GM19099 (cell line): ENCODE results near the gene CAMK2B.

ENCODE experiments used
- POLR2A ChIP-seq: IDR thresholded peaks from 3 replicates; pipeline ENCODE4 v1.6.1; 2011; ENCODE audit warnings: low read depth; ENCODE audit not compliant: insufficient read length; ENCODE audit errors: extremely low read depth

Gene CAMK2B

DNA sequence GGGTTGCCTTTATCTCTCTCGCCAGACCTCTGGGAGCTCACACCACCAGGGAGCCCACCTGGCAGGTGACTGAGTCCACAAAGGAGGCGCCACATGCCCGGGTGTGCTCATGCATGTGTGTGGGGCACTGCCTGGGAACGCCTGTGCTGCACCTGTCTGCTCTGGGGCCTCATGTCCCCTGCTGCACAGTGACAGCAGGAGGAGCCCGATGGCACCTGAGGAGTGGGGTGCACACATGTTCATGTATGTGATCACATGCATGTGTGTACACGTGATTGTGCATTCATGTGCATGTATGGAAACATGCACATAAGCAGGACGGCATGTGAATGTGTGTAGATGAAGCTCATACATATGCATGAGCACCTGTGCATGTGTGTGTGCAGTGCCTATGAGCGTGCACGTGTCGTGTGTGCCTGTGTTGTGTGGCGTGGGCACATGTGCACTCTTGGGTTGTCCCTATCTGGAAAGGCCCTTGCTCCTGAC, 102.6 kb downstream of the CAMK2B start:
- TF ChIP-seq POLR2A = no peak

DNA sequence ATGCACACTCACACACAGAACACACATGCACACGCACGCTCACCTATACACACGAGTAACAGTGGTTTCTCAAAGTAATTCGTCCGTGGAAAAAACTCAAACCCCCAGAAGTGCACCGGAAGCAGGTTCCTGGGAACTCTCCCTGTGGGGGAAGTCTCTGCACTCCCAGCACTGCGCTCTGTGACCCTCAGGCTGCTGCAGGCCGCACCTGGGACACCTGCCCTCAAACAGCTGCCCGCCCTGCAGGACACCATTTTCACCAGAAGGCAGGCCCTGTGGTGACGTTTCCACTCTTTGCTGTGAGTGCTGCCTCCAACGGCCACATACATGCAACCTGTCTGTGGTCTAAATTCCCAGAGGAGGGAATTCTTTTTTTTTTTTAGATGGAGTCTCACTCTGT, 103.3 kb downstream of the CAMK2B start:
- no peak for TF ChIP-seq POLR2A

DNA sequence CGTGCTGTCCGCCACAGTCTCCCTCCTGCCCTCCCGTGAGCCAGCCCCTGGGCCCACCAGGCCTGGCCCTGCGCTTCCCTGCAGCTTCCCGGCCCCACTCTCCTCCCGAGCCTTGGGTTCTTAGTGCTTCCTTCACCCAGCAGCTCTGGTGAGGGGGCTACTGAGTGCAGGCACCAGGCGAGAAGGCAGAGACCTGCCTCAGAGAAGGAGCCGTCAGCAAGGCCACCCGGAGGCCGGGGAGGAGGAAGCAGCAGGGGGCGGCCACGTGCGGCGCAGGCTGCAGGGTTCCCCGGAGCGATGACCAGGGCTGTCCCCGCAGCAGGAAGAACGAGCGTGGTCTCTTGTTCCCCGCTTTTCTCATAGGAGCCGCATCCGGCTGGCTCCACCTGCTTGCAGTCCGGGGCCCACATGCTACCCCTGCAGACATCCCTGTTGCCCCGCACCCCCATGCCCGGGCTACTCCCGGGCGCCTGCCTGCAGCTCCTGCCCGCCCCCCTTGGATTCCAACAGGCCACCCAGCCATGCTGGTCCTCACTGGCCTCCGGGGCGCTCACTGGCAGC, 104.1 kb downstream of the CAMK2B start:
- TF ChIP-seq POLR2A = no peak

DNA sequence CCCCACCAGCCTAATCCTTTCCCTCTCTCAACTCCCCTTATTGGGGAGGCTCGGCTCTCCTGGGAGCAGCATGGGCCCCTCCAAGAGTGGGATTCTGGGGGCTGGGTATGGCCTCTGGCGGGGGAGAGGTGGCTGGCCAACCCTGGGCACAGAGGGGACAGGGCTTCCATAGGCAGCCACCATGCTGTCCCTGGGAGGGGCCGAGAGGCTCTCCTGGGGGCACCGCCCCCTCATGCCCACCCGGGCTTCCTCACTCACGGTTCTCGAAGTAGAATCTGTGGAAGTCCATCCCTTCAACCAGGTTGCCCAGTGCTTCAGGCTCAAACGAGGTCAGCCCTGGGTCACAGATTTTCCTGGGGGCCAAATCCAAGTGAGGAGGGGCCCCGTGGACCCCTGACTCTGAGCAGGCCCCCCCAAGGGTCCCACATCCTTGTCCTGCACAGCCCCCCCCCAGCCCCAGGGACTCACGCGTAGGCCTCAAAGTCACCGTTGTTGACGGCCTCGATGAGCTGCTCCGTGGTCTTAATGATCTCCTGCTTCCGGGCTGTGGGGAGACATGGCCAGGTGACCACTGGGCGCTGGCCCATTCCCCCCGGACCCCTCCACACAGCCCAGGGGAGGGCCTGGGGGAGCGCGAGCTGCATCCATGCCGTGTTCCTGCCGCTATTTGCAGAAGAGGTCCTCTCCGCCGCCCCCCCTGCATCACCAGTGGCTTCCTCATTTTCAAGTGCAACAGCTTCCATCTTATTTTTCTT, 104.9 kb downstream of the CAMK2B start:
- no peak for TF ChIP-seq POLR2A

DNA sequence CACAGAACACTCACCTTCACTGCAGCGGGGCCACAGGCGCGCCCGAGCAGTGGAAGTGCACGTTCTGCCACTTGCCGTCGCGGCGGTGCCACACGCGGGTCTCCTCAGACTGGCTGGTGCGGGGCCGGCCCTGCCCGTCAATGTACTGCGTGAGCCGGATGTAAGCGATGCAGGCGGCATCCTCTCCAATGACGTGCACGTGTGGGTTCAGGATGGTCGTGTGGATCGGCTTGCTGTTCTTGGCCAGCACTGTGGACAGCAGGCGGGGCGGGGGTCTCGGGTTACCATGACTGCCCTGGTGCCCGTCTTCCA, 105.4 kb downstream of the CAMK2B start:
- TF ChIP-seq POLR2A = no peak

DNA sequence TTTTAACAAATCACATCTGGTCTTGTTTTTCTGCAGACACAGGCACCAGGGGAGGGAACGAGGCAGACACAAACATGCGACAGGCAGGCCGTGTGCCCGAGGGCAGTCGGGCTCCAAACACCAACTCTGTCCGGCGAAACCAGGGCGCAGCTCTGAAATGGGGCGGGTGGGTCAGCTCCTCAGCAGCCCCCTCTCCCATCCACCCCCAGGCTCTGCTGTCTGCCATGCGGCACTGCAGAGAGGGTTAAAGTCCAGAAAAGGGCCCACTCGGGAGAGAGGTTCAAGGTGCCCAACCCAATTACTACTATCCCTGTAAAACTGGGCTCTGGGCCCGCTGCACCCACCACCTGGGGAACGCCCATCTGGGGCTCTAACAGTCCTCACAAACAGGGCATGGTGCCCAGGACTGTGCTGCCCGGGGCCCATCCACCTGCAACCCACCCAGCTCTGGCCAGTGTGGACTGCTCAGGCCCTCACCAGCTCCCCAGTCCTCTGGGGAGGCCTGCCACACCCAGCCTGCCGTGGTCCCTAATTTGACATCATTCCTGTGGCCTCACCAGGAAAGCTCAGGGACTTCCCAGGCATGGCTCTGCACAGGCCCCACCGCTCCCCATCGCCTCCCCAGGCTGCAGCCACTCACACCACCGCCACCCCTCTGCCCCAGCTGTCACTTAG, 105.9 kb downstream of the CAMK2B start:
- TF ChIP-seq POLR2A = no peak

DNA sequence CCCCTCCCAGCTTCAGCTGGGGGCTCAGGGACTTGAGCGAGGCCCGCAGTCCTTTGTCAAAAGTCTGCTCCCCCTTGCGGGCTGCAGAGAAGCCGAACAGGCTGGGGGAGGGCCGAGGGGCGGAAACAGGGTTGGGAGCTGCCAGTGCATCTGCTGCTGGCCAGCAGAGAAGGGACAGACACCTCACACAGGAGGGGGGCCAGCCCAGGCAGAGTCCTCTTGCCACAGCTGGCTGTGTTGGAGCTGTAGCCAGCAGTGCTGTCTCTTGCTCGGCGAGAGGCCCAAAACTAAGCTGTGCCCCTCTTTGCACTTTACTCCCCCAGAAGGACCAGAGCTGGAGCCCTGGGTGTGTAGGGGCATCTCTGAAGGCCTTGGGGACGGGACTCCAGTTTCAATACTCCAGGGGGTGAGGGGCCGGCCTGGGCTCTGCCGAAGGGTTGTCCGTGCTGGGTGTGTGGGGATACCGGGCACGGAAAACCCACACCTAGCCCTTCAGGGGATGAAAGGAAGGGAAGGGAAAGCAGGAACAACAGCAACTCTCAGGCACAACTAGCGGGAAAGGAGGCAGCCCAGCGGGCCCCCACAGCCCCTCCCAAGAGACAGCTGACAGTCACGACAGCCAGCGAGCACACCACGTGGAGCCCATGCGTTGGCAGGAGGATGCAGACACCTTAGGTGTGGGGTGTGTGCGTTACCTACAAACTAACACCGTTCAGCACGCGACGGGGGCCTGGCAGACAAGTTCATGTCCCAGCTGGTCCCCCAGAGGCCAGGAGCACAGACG, 106.8 kb downstream of the CAMK2B start:
- TF ChIP-seq POLR2A = no peak

DNA sequence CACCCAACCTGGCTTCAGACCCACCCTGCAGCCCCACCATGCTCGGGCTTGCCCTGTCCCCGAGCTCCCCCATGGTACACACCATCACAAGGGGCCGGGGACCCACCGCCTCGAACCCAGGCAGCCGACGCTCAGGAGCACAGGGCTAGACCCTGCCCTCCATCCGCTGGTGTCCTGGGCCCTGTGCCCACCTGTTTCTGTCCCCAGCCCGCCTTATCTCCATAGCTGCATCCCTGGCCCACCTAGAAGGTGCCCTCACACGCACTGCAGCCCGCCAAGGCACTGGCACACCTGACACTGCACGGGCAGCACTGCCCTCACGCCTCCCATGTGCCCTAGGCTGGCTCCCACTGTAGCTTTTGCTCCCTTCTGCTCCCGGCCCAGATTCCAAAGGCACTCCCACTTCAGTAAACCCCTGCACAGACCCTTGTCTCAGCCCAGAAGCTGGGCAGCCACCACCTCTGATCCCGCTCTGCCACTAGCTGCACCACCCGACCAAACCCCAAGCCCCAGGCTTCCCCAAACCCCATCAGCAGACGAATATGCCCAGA, 107.5 kb downstream of the CAMK2B start:
- no peak for TF ChIP-seq POLR2A

DNA sequence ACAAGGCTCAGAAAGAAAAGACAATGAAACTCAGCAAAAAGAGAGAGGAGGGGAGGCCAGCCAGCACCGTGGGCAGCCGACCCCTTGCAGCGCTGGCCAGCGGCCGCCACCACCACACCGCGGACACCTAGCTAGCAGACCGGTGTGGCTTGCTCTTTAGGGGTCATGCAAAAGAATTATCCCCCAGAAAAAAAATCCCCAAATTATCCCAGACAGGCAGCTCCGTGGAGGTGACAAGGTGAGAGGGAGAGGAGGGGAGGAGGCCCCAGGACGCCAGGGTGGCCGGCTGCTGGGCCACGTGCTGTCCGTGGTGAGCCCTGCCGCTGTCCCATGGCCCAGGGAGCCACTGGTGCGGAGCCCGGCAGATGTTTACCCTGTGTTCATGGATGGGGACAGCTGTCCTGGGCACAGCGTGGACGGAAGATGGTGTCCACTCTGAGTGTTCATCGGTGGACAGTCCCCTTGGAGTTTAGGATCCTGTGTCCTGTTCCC, 108.1 kb downstream of the CAMK2B start:
- TF ChIP-seq POLR2A = no peak

DNA sequence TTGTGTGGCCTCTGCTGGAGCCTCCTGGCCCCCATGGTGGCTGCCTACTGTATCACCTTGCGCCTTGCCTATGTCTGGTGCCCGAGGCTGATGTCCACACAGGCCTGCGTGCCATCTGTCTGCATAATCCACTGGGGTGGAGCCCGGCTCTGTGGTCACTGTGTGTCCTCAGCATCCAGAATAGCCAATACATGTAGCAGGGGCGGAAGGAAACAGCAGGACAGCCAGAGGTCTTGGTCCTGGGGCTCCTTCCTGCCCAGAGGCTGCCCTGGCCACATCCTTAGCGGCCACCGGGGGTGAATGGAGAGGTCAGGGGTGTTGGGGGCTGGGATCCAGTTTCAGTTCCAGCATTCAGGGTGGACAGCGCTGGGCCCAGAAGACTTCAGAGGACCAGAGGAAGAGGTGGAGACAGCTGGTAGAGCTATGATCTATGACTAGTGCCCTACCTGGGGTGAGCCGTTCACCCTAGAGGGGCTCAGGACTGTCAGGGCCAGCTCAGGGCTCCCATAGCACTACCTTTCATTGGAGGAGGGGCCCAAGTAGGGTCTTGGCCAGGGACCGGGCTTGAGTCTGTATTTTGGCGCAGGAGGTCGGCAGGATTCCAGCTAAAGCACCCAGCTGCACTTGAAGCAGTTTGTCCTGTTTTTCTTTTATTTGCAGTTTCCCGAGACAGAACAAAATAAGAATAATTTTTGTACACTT, 108.7 kb downstream of the CAMK2B start:
- TF ChIP-seq POLR2A = no peak

DNA sequence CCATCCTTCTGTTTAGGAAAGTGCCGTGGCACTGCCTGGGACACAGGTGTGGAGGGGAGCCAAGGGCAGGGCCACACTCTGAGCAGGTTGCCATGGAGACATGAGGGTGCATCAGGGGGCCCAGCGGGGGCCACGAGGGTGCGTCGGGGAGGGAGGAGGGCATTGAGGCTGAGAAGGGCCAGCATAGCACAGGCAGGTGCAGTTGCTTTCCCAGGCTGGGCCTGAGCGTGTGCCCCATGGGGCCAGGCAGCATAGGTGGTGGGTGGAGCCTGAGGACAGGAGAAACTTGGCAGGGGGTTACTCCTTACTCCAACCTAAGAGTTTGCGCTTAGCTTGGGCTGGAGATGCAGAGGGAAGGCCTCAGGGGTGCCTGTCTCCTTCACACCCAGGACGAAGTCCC, 109.4 kb downstream of the CAMK2B start:
- TF ChIP-seq POLR2A = no peak

DNA sequence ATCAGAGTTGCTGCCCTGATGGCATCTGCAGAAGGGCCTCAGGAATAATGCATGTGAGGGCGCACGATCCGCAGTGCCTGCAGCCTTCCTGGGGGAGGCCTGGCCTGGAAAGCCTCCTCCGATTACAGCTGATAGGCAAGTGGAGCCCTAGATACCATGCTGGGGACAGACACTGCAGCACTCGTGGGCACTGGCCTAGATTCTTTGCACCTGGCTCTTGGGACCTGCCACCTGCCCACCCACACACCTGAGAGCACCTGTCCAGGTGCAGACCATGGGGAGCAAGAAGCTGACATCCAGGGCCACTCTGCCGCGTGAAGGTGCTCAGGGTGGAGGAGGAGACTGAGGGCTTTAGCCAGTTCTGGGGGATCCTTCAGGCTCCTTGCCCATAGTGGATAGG, 109.9 kb downstream of the CAMK2B start:
- no peak for TF ChIP-seq POLR2A

DNA sequence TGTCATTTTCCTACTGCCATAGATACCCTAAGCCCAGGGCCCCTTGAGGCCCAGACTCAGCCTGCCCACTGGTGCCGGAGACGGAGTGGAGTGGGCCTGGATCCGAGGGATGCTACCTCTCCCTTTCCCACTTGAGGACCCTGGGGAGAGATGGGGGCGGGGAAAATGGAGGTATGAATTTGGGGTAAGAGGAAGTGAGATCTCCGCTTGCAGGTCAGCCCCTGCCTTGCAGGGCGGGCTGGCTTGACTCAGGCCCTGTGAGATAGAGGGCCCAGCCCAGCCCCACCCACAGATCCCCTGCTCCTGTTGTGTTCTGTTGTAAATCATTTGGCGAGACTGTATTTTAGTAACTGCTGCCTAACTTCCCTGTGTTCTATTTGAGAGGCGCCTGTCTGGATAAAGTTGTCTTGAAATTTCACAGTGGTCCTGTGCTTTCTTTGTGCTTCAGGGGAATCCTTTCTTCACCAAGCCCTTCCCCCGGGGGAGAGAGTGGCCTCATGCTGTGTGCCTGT, 111.5 kb downstream of the CAMK2B start:
- TF ChIP-seq POLR2A = no peak

DNA sequence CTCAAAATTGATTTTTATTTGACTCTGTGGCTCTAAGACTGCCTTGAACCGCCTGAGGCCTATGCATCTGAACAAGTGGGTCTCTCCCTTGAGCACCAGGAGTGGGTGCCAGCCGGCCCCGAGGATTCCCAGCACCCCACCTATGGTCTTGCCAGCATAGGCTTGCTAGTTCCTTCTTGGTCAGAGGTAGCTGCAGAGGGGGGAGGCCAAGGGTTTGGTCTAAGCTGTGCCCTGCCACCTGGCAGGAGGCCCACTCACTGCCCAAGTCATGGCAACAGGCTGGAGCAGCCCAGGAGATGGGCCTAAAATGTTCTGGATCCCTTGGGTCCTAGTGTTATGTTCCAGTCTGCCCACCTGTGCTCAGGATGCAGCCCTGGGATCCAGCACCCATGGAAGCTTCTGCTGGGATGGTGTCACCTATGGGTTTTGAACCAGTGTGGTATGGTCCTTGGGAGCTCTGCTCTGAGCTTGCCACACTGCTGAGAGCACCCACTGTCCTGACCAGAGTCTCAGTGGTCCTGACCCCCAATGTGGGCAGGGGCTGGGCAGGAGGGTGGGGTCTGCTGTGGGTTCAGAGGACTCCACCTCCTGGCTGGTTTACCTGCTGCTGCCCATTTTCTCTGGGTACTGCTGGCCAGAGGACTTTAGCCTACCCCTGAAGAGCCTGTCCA, 112.1 kb downstream of the CAMK2B start:
- TF ChIP-seq POLR2A = no peak
